HCT116 (cell line): ENCODE results near the gene NPTX1. TPM values are rescaled to one million over a fixed set of nuclear protein-coding genes. Genes with fewer than 3 reads are reported as not detected.

ENCODE experiments used
- ATAC-seq: fragments of 200-7000 bp; cut with Tn5 transposase; 2 replicates; pipeline ENCODE4 v1.9.1; 2020; ENCODE audit warnings: mild to moderate bottlenecking, moderate library complexity
- BruUV-seq: library from RNA; stranded (reverse); fragments of 400-500 nt; replicated peaks from 2 replicates; lab custom pipeline; 2021; lab: Mats Ljungman, UMichigan
- CTCF ChIA-PET: fragments of 300-600 bp; sonication (Branson Sonifier 250); formaldehyde crosslinking; loops from one replicate; lab custom pipeline; 2021; ENCODE audit warnings: antibody characterized with exemption; lab: Charles Lee
- POLR2A ChIA-PET: fragments of 300-600, 350-600 bp; sonication (Branson Sonifier 250); formaldehyde crosslinking; loops from one replicate; lab custom pipeline; 2021; ENCODE audit warnings: antibody characterized with exemption; lab: Charles Lee
- RAD21 ChIA-PET, 2 experiments: fragments of 300-600 bp; sonication (Branson Sonifier 250); formaldehyde crosslinking; loops; one replicate each; lab custom pipeline; 2023; ENCODE audit warnings: low total read pairs in 2 of 2; ENCODE audit not compliant: uncharacterized antibody in 2 of 2, unreplicated experiment in 2 of 2, low non-redundant PET in 1 of 2; lab: Charles Lee
- DNase-seq: peaks from one replicate; pipeline ENCODE4 v3.0.0-alpha.2; 2010; ENCODE audit warnings: low read depth, low spot score
- H2AFZ ChIP-seq: fragments of 200-600 bp; shearing (Covaris generic), sonication (generic); 2 replicates; pipeline ENCODE4 v1.6.1; 2017; ENCODE audit warnings: low read depth, mixed run types, mixed read lengths, antibody characterized with exemption, low read length; ENCODE audit not compliant: poor library complexity, severe bottlenecking
- H3K27ac ChIP-seq: 2 replicates; pipeline ENCODE4 v1.5.1; 2012; ENCODE audit warnings: low read depth, low read length
- H3K27me3 ChIP-seq: fragments of 200-600 bp; sonication (generic); 2 replicates; pipeline ENCODE4 v1.6.1; 2016; ENCODE audit warnings: mixed run types, low read length, mixed read lengths; ENCODE audit not compliant: insufficient read depth
- H3K36me3 ChIP-seq, 2 experiments: fragments of 200-500 bp in 1 of 2; fragments of 200-600 bp in 1 of 2; sonication (Bioruptor generic) in 1 of 2; sonication (generic) in 1 of 2; 2 replicates each; pipeline versions ENCODE4 v1.5.1 to v1.6.1; 2014 to 2016; ENCODE audit warnings: low read length in 2 of 2, inconsistent platforms in 1 of 2, mixed read lengths in 1 of 2, mixed run types in 1 of 2; ENCODE audit not compliant: insufficient read depth in 2 of 2, control insufficient read depth in 1 of 2
- H3K4me1 ChIP-seq, 2 experiments: fragments of 200-600 bp in 1 of 2; sonication (generic) in 1 of 2; 2 replicates each; pipeline versions ENCODE4 v1.5.1 to v1.6.1; 2012 to 2017; ENCODE audit warnings: low read length in 2 of 2, inconsistent platforms in 1 of 2, mild to moderate bottlenecking in 1 of 2, mixed read lengths in 1 of 2, mixed run types in 1 of 2, moderate library complexity in 1 of 2; ENCODE audit not compliant: insufficient read depth in 2 of 2, control insufficient read depth in 1 of 2
- H3K4me2 ChIP-seq: fragments of 200-600 bp; sonication (generic); 2 replicates; pipeline ENCODE4 v1.6.1; 2017; ENCODE audit warnings: mixed run types, low read length, mixed read lengths
- H3K4me3 ChIP-seq, 2 experiments: fragments of 200-600 bp in 1 of 2; sonication (generic) in 1 of 2; replicated peaks in 1 of 2; 2 replicates each; pipeline ENCODE4 v1.5.1; 2011 to 2016; ENCODE audit warnings: low read length in 2 of 2, control low read depth in 1 of 2, low read depth in 1 of 2, mild to moderate bottlenecking in 1 of 2, mixed read lengths in 1 of 2, mixed run types in 1 of 2
- H3K79me2 ChIP-seq: fragments of 200-600 bp; sonication (generic); 2 replicates; pipeline ENCODE4 v1.6.1; 2017; ENCODE audit warnings: mild to moderate bottlenecking, mixed run types, low read length, moderate library complexity, mixed read lengths; ENCODE audit not compliant: insufficient read depth
- H3K9ac ChIP-seq: fragments of 200-600 bp; sonication (generic); 2 replicates; pipeline ENCODE4 v1.6.1; 2016; ENCODE audit warnings: low read length, mixed read lengths
- H3K9me2 ChIP-seq: fragments of 200-600 bp; sonication (generic), shearing (Covaris generic); 2 replicates; pipeline ENCODE4 v1.6.1; 2017; ENCODE audit warnings: mixed run types, mild to moderate bottlenecking, moderate library complexity; ENCODE audit not compliant: insufficient read depth
- H3K9me3 ChIP-seq, 2 experiments: fragments of 200-500 bp in 1 of 2; fragments of 200-600 bp in 1 of 2; sonication (Bioruptor generic) in 1 of 2; sonication (generic) in 1 of 2; 2 replicates each; pipeline ENCODE4 v1.6.1; 2014 to 2017; ENCODE audit warnings: low read length in 2 of 2, mixed read lengths in 2 of 2, inconsistent platforms in 1 of 2, low read depth in 1 of 2, mild to moderate bottlenecking in 1 of 2, mixed run types in 1 of 2, moderate library complexity in 1 of 2; ENCODE audit not compliant: control insufficient read depth in 1 of 2, insufficient read depth in 1 of 2
- H4K20me1 ChIP-seq: fragments of 200-600 bp; sonication (generic), shearing (Covaris generic); 2 replicates; pipeline ENCODE4 v1.6.1; 2017; ENCODE audit warnings: mixed run types, mild to moderate bottlenecking, moderate library complexity; ENCODE audit not compliant: insufficient read depth
- ATF3 ChIP-seq: IDR thresholded peaks from 2 replicates; pipeline ENCODE4 v1.6.1; 2012
- CBX3 ChIP-seq: IDR thresholded peaks from 2 replicates; pipeline ENCODE4 v1.6.1; 2012; ENCODE audit warnings: low read depth
- CEBPB ChIP-seq: IDR thresholded peaks from 2 replicates; pipeline ENCODE4 v1.6.1; 2012; ENCODE audit warnings: low read depth
- EGR1 ChIP-seq: IDR thresholded peaks from 2 replicates; pipeline ENCODE4 v1.6.1; 2012; ENCODE audit warnings: low read depth
- ELF1 ChIP-seq: IDR thresholded peaks from 2 replicates; pipeline ENCODE4 v1.6.1; 2012; ENCODE audit warnings: low read depth, borderline replicate concordance
- EZH2 ChIP-seq: fragments of 200-600 bp; sonication (generic); IDR thresholded peaks from 2 replicates; pipeline ENCODE4 v1.6.1; 2017; ENCODE audit warnings: antibody characterized with exemption, mixed run types
- EZH2phosphoT487 ChIP-seq: fragments of 200-600 bp; IDR thresholded peaks from 2 replicates; pipeline ENCODE4 v1.6.1; 2018; ENCODE audit warnings: antibody characterized with exemption, borderline replicate concordance
- FOSL1 ChIP-seq: IDR thresholded peaks from 2 replicates; pipeline ENCODE4 v1.6.1; 2012; ENCODE audit warnings: low read depth
- JUND ChIP-seq: IDR thresholded peaks from 2 replicates; pipeline ENCODE4 v1.6.1; 2012
- MAX ChIP-seq: IDR thresholded peaks from 2 replicates; pipeline ENCODE4 v1.6.1; 2012
- POLR2AphosphoS5 ChIP-seq: IDR thresholded peaks from 2 replicates; pipeline ENCODE4 v1.6.1; 2011; ENCODE audit warnings: mild to moderate bottlenecking, low read depth, low read length, moderate library complexity
- RAD21 ChIP-seq: IDR thresholded peaks from 2 replicates; pipeline ENCODE4 v1.6.1; 2012; ENCODE audit warnings: low read depth, mild to moderate bottlenecking
- REST ChIP-seq: IDR thresholded peaks from 2 replicates; pipeline ENCODE4 v1.6.1; 2012; ENCODE audit warnings: low read depth
- SP1 ChIP-seq: IDR thresholded peaks from 2 replicates; pipeline ENCODE4 v1.6.1; 2012; ENCODE audit warnings: low read depth
- SRF ChIP-seq: IDR thresholded peaks from 2 replicates; pipeline ENCODE4 v1.6.1; 2012; ENCODE audit warnings: low read depth
- TCF7L2 ChIP-seq: IDR thresholded peaks from 2 replicates; pipeline ENCODE4 v1.7.0; 2011; ENCODE audit warnings: borderline replicate concordance, inconsistent platforms; ENCODE audit not compliant: insufficient read depth, insufficient read length; ENCODE audit errors: extremely low read depth
- YY1 ChIP-seq: IDR thresholded peaks from 2 replicates; pipeline ENCODE4 v1.6.1; 2011; ENCODE audit warnings: low read length, low read depth, moderate library complexity, mild to moderate bottlenecking; ENCODE audit not compliant: insufficient replicate concordance; ENCODE audit errors: extremely low read depth
- ZBTB33 ChIP-seq: IDR thresholded peaks from 2 replicates; pipeline ENCODE4 v1.6.1; 2011; ENCODE audit warnings: mild to moderate bottlenecking, low read length, moderate library complexity; ENCODE audit not compliant: insufficient replicate concordance; ENCODE audit errors: extremely low read depth
- ZNF274 ChIP-seq: fragments of 200-500 bp; sonication (Bioruptor generic); IDR thresholded peaks from 2 replicates; pipeline ENCODE4 v1.6.1; 2014; ENCODE audit warnings: mild to moderate bottlenecking, low read depth, low read length, inconsistent platforms
- intact Hi-C: fragments of 100-400 bp; cut with micrococcal nuclease; formaldehyde crosslinking; loops from 2 replicates; pipeline ENCODE4 v1.10.0; 2022
- total RNA-seq: library from RNA; stranded (reverse); gene quantifications from one replicate; pipeline ENCODE4 v1.2.1, GENCODE V29; 2021; ENCODE audit not compliant: unreplicated experiment

NPTX1 gene
- total RNA-seq, 1 experiment from 2014 or later = 0.15 TPM

- CTCF ChIA-PET = no interaction called here
- no peak overlapping the region for H3K4me3 ChIP-seq
- intact Hi-C loops = no loop called here
- H3K79me2 ChIP-seq = no peaks in the 10 kb centered on the region
- H2AFZ ChIP-seq = no peak overlapping the region
- BruUV-seq = no TSS peak
- DNase-seq (no peak), ATAC-seq (peak; percentile 46; the same call in 1 of the 2 replicates)
- H3K9me3 ChIP-seq = no peaks in the 10 kb centered on the region
- no peak overlapping the region for H3K27ac ChIP-seq
- peaks cover 3% of the 10 kb centered on the region; the same call in 1 of the 2 replicates for H3K27me3 ChIP-seq
- H4K20me1 ChIP-seq = no peaks in the 10 kb centered on the region
- H3K9ac ChIP-seq = no peak overlapping the region
- no peaks in the 10 kb centered on the region for H3K9me2 ChIP-seq
- peaks cover 2 to 10% of the 10 kb centered on the region in 2 experiments; a peak in 2 of 4 replicates for H3K4me1 ChIP-seq
- TF ChIP-seq POLR2AphosphoS5 (no peak), ZNF274 (no peak), ZBTB33 (no peak), EZH2phosphoT487 (no peak), TCF7L2 (no peak), SRF (no peak), REST (no peak), SP1 (no peak), FOSL1 (no peak), JUND (no peak), CEBPB (no peak), EGR1 (no peak), YY1 (no peak), RAD21 (no peak), EZH2 (no peak), MAX (no peak), ATF3 (no peak), ELF1 (no peak), CBX3 (no peak)
- RAD21 ChIA-PET = interaction anchor here in 1 of 2 experiments (0.6 kb wide), 1 partner anchor 43 kb away, joined by 4 read pairs; no protein-coding TSS in a partner anchor
- H3K36me3 ChIP-seq = no peaks in the 10 kb centered on the region
- no peak overlapping the region for H3K4me2 ChIP-seq
- POLR2A ChIA-PET = no interaction called here
These were observed 11.1 kb upstream of the NPTX1 start for GRCh38 chr17:80487511-80487910.
